ENCODE data around the gene NLRP12. TPM values are rescaled to one million over a fixed set of nuclear protein-coding genes. Genes with fewer than 3 reads are reported as not detected.

NLRP12 gene
- total RNA-seq, 1 donor from 2014 or later = 6.8 TPM

- H3K27me3 ChIP-seq (ENCODE audit: low read depth) = no peaks in the 10 kb centered on the region
- H3K36me3 ChIP-seq = peaks cover 13% of the 10 kb centered on the region
- H3K9me3 ChIP-seq = no peaks in the 10 kb centered on the region
- H3K4me1 ChIP-seq = peaks cover 56% of the 10 kb centered on the region
- peak; percentile 62 to 73 for ATAC-seq
- H3K4me3 ChIP-seq = peak overlapping the region; percentile 80
- DNase-seq = peak; percentile 94
- H3K27ac ChIP-seq = peak overlapping the region; percentile 98
- TF ChIP-seq CTCF (IDR thresholded peaks at IDR 0.05) = no peak
- intact Hi-C loops (cut with DNase I) = no loop called here
These were observed 45.0 kb upstream of the NLRP12 start for GRCh38 chr19:53868892-53869804.

- Histone ChIP-seq H3K4me3 (peak overlapping the region; percentile 80), H3K36me3 (peaks cover 5% of the 10 kb centered on the region), H3K27ac (peak overlapping the region; percentile 98), H3K27me3 (ENCODE audit: low read depth) (no peaks in the 10 kb centered on the region), H3K4me1 (peaks cover 54% of the 10 kb centered on the region), H3K9me3 (no peaks in the 10 kb centered on the region)
- DNase-seq (peak; percentile 83), ATAC-seq (peak; percentile 44 to 54)
- TF ChIP-seq CTCF (IDR thresholded peaks at IDR 0.05) = no peak
- intact Hi-C loops (cut with DNase I) = no loop called here
These were observed 44.2 kb upstream of the NLRP12 start for GRCh38 chr19:53868091-53868891.

- DNase-seq (peak; percentile 99), ATAC-seq (peak; percentile 75 to 93)
- Histone ChIP-seq H3K27me3 (ENCODE audit: low read depth) (no peaks in the 10 kb centered on the region), H3K27ac (peak within 1 kb of the TSS; percentile 98), H3K36me3 (no peaks in the 10 kb centered on the region), H3K4me1 (peaks cover 46% of the 10 kb centered on the region), H3K9me3 (no peaks in the 10 kb centered on the region), H3K4me3 (peak within 1 kb of the TSS; percentile 80)
- intact Hi-C loops (cut with DNase I) = no loop called here
- TF ChIP-seq CTCF (IDR thresholded peaks at IDR 0.05) = no peak
These were observed 43.3 kb upstream of the NLRP12 start, which contains the start of gene MYADM for GRCh38 chr19:53867225-53868090. Gene MYADM (plus strand): TSS chr19:53867883. CDS start chr19:53873530, 5,647 bp downstream.

- no peaks in the 10 kb centered on the region for H3K9me3 ChIP-seq
- H3K36me3 ChIP-seq = no peaks in the 10 kb centered on the region
- peak overlapping the region; percentile 80 for H3K4me3 ChIP-seq
- peak overlapping the region; percentile 98 for H3K27ac ChIP-seq
- no peaks in the 10 kb centered on the region for H3K27me3 ChIP-seq (ENCODE audit: low read depth)
- no peak for TF ChIP-seq CTCF (IDR thresholded peaks at IDR 0.05)
- peaks cover 40% of the 10 kb centered on the region for H3K4me1 ChIP-seq
- ATAC-seq (no peak), DNase-seq (no peak)
- intact Hi-C loops (cut with DNase I) = no loop called here
These were observed 42.7 kb upstream of the NLRP12 start for GRCh38 chr19:53866865-53867224.

Data from lower lobe of right lung (tissue), 2 donors.